T-helper 2 cell treated with Interferon-gamma antibody and Interleukin-4, amounts not matched to agents 5 μg/mL and 100 μg/mL, for 36 hours (primary cell): ENCODE measurements around the gene MLLT6.

Experiments used
- DNase-seq: peaks from one replicate; pipeline ENCODE4 v3.0.0; 2021; ENCODE audit warnings: low spot score
- H3K27ac Mint-ChIP-seq: one replicate; pipeline ENCODE4 v1.8.0; 2021; ENCODE audit warnings: mild to moderate bottlenecking, mixed read lengths
- H3K27me3 Mint-ChIP-seq: one replicate; pipeline ENCODE4 v1.8.0; 2021; ENCODE audit warnings: low read depth, mixed read lengths
- H3K36me3 Mint-ChIP-seq: one replicate; pipeline ENCODE4 v1.8.0; 2021; ENCODE audit warnings: low read depth, mixed read lengths
- H3K4me1 Mint-ChIP-seq: one replicate; pipeline ENCODE4 v1.8.0; 2021; ENCODE audit warnings: low read depth, mixed read lengths
- H3K4me3 Mint-ChIP-seq: one replicate; pipeline ENCODE4 v1.8.0; 2022; ENCODE audit warnings: mild to moderate bottlenecking, moderate library complexity, mixed read lengths
- H3K9me3 Mint-ChIP-seq: one replicate; pipeline ENCODE4 v1.8.0; 2021; ENCODE audit warnings: mixed read lengths

MLLT6 gene

GRCh38 chr17:38752308-38753070 lies 47.4 kb downstream of the MLLT6 start, which contains the start of gene PSMB3:
TSS of gene PSMB3 (plus strand) at chr17:38752741. CDS start at chr17:38752827, 86 bp downstream.
- Mint-ChIP-seq H3K36me3 (peaks cover 25% of the 10 kb centered on the region), H3K27ac (peak within 1 kb of the TSS; percentile 98), H3K27me3 (peaks cover 23% of the 10 kb centered on the region), H3K4me1 (peaks cover 28% of the 10 kb centered on the region), H3K4me3 (peak within 1 kb of the TSS; percentile 97), H3K9me3 (no peaks in the 10 kb centered on the region)
- DNase-seq, result peak; percentile 99

- peaks cover 28% of the 10 kb centered on the region for H3K36me3 Mint-ChIP-seq
- no peak for DNase-seq
- H3K4me1 Mint-ChIP-seq, result peaks cover 28% of the 10 kb centered on the region
- H3K4me3 Mint-ChIP-seq, result peak overlapping the region; percentile 97
- peak overlapping the region; percentile 98 for H3K27ac Mint-ChIP-seq
- peaks cover 21% of the 10 kb centered on the region for H3K27me3 Mint-ChIP-seq
- H3K9me3 Mint-ChIP-seq, result no peaks in the 10 kb centered on the region
Observed at GRCh38 chr17:38753071-38753506, 48.0 kb downstream of the MLLT6 start.

- Mint-ChIP-seq H3K4me3 (no peak overlapping the region), H3K9me3 (no peaks in the 10 kb centered on the region), H3K27ac (peak overlapping the region; percentile 24), H3K36me3 (peaks cover 61% of the 10 kb centered on the region), H3K4me1 (peaks cover 5% of the 10 kb centered on the region), H3K27me3 (no peaks in the 10 kb centered on the region)
- DNase-seq, result no peak
Observed at GRCh38 chr17:38761612-38762011, 56.5 kb downstream of the MLLT6 start.

GRCh38 chr17:38762231-38762630 lies 57.2 kb downstream of the MLLT6 start:
- H3K27ac Mint-ChIP-seq, result no peak overlapping the region
- no peaks in the 10 kb centered on the region for H3K27me3 Mint-ChIP-seq
- H3K9me3 Mint-ChIP-seq, result no peaks in the 10 kb centered on the region
- DNase-seq, result no peak
- H3K4me1 Mint-ChIP-seq, result peaks cover 5% of the 10 kb centered on the region
- no peak overlapping the region for H3K4me3 Mint-ChIP-seq
- peaks cover 67% of the 10 kb centered on the region for H3K36me3 Mint-ChIP-seq

GRCh38 chr17:38766341-38766740 lies 61.3 kb downstream of the MLLT6 start:
- Mint-ChIP-seq H3K9me3 (no peaks in the 10 kb centered on the region), H3K27me3 (no peaks in the 10 kb centered on the region), H3K4me1 (peaks cover 3% of the 10 kb centered on the region), H3K4me3 (no peak overlapping the region), H3K27ac (peak overlapping the region; percentile 31), H3K36me3 (peaks cover 66% of the 10 kb centered on the region)
- DNase-seq, result no peak

GRCh38 chr17:38768417-38768816 lies 63.3 kb downstream of the MLLT6 start:
- no peaks in the 10 kb centered on the region for H3K9me3 Mint-ChIP-seq
- peaks cover 60% of the 10 kb centered on the region for H3K36me3 Mint-ChIP-seq
- no peak overlapping the region for H3K4me3 Mint-ChIP-seq
- no peak for DNase-seq
- H3K27ac Mint-ChIP-seq, result no peak overlapping the region
- no peaks in the 10 kb centered on the region for H3K27me3 Mint-ChIP-seq
- H3K4me1 Mint-ChIP-seq, result no peaks in the 10 kb centered on the region

GRCh38 chr17:38773258-38773657 lies 68.2 kb downstream of the MLLT6 start:
- H3K4me1 Mint-ChIP-seq, result no peaks in the 10 kb centered on the region
- peaks cover 35% of the 10 kb centered on the region for H3K36me3 Mint-ChIP-seq
- H3K9me3 Mint-ChIP-seq, result no peaks in the 10 kb centered on the region
- no peak overlapping the region for H3K4me3 Mint-ChIP-seq
- H3K27me3 Mint-ChIP-seq, result no peaks in the 10 kb centered on the region
- DNase-seq, result no peak
- no peak overlapping the region for H3K27ac Mint-ChIP-seq

- H3K27ac Mint-ChIP-seq, result no peak overlapping the region
- no peaks in the 10 kb centered on the region for H3K4me1 Mint-ChIP-seq
- H3K9me3 Mint-ChIP-seq, result no peaks in the 10 kb centered on the region
- peaks cover 44% of the 10 kb centered on the region for H3K36me3 Mint-ChIP-seq
- no peaks in the 10 kb centered on the region for H3K27me3 Mint-ChIP-seq
- no peak overlapping the region for H3K4me3 Mint-ChIP-seq
- DNase-seq, result no peak
Observed at GRCh38 chr17:38777641-38778250, 72.7 kb downstream of the MLLT6 start.
